ENCODE results near the gene CCDC50.

Gene CCDC50

GRCh38 chr3:191417457-191417729 is 88.2 kb downstream of the CCDC50 start:
- Histone ChIP-seq H3K27ac (ENCODE audit: low read depth, low read length) (no peak overlapping the region), H3K36me3 (ENCODE audit: control insufficient read depth, low read length) (no peaks in the 10 kb centered on the region), H3F3A (ENCODE audit: control insufficient read depth, insufficient read depth) (no peaks in the 10 kb centered on the region), H3K4me3 (ENCODE audit: low read length) (no peak overlapping the region), H3K9me3 (ENCODE audit: control insufficient read depth, insufficient read depth, low read length) (no peaks in the 10 kb centered on the region), H3K4me1 (ENCODE audit: control insufficient read depth, low read length) (0 out of 2 replicates have a peak, but pooled peaks cover 5% of the 10 kb centered on the region), H3K27me3 (ENCODE audit: control insufficient read depth, low read length) (no peaks in the 10 kb centered on the region), H3K79me2 (ENCODE audit: control insufficient read depth, low read length) (no peaks in the 10 kb centered on the region), H4K20me1 (ENCODE audit: control insufficient read depth, insufficient read depth, low read depth, low read length) (no peaks in the 10 kb centered on the region), H3K9me2 (replicated peaks; ENCODE audit: control insufficient read depth, low read length) (no peaks in the 10 kb centered on the region), H3K4me2 (ENCODE audit: low read length) (no peak overlapping the region)
- no peak for TF ChIP-seq EZH2phosphoT487 (IDR thresholded peaks at IDR 0.05; ENCODE audit: borderline replicate concordance, low read length)
- no peak for TF ChIP-seq CTCF (IDR thresholded peaks at IDR 0.05; ENCODE audit: low read depth, low read length, poor library complexity, severe bottlenecking)

GRCh38 chr3:191420771-191421170 is 91.6 kb downstream of the CCDC50 start:
- TF ChIP-seq CTCF (IDR thresholded peaks at IDR 0.05; ENCODE audit: low read depth, low read length, poor library complexity, severe bottlenecking) (no peak), EZH2phosphoT487 (IDR thresholded peaks at IDR 0.05; ENCODE audit: borderline replicate concordance, low read length) (no peak)
- Histone ChIP-seq H3K9me2 (replicated peaks; ENCODE audit: control insufficient read depth, low read length) (no peaks in the 10 kb centered on the region), H3F3A (ENCODE audit: control insufficient read depth, insufficient read depth) (no peaks in the 10 kb centered on the region), H3K4me3 (ENCODE audit: low read length) (no peak overlapping the region), H3K27ac (ENCODE audit: low read depth, low read length) (no peak overlapping the region), H3K9me3 (ENCODE audit: control insufficient read depth, insufficient read depth, low read length) (no peaks in the 10 kb centered on the region), H3K36me3 (ENCODE audit: control insufficient read depth, low read length) (no peaks in the 10 kb centered on the region), H3K4me1 (ENCODE audit: control insufficient read depth, low read length) (no peaks in the 10 kb centered on the region), H3K4me2 (ENCODE audit: low read length) (no peak overlapping the region), H3K27me3 (ENCODE audit: control insufficient read depth, low read length) (no peaks in the 10 kb centered on the region), H4K20me1 (ENCODE audit: control insufficient read depth, insufficient read depth, low read depth, low read length) (no peaks in the 10 kb centered on the region), H3K79me2 (ENCODE audit: control insufficient read depth, low read length) (no peaks in the 10 kb centered on the region)

- no peaks in the 10 kb centered on the region for H4K20me1 ChIP-seq (ENCODE audit: control insufficient read depth, insufficient read depth, low read depth, low read length)
Observed at GRCh38 chr3:191424881-191425280, 95.7 kb downstream of the CCDC50 start.

More at GRCh38 chr3:191424881-191425280, 95.7 kb downstream of the CCDC50 start:
- H3K9me2 ChIP-seq (replicated peaks; ENCODE audit: control insufficient read depth, low read length) = no peaks in the 10 kb centered on the region
- no peaks in the 10 kb centered on the region for H3F3A ChIP-seq (ENCODE audit: control insufficient read depth, insufficient read depth)
- TF ChIP-seq EZH2phosphoT487 (IDR thresholded peaks at IDR 0.05; ENCODE audit: borderline replicate concordance, low read length) (no peak), CTCF (IDR thresholded peaks at IDR 0.05; ENCODE audit: low read depth, low read length, poor library complexity, severe bottlenecking) (no peak)
- H3K27me3 ChIP-seq (ENCODE audit: control insufficient read depth, low read length) = no peaks in the 10 kb centered on the region
- H3K9me3 ChIP-seq (ENCODE audit: control insufficient read depth, insufficient read depth, low read length) = no peaks in the 10 kb centered on the region
- no peak overlapping the region for H3K27ac ChIP-seq (ENCODE audit: low read depth, low read length)
- no peaks in the 10 kb centered on the region for H3K4me1 ChIP-seq (ENCODE audit: control insufficient read depth, low read length)
- H3K79me2 ChIP-seq (ENCODE audit: control insufficient read depth, low read length) = no peaks in the 10 kb centered on the region
- H3K4me2 ChIP-seq (ENCODE audit: low read length) = no peak overlapping the region
- no peaks in the 10 kb centered on the region for H3K36me3 ChIP-seq (ENCODE audit: control insufficient read depth, low read length)
- no peak overlapping the region for H3K4me3 ChIP-seq (ENCODE audit: low read length)
